ENCODE results near the gene SNX6. TPM values are rescaled to one million over a fixed set of nuclear protein-coding genes. Genes with fewer than 3 reads are reported as not detected.
"Not testable (repeated sequence)": the region's sequence is repeated elsewhere in the genome, so short reads cannot be mapped to it uniquely, and the experiment has no call there.

SNX6 gene
- total and polyA plus RNA-seq, 9 donors: 61.6 to 89.8 (median 71.6) TPM

DNA sequence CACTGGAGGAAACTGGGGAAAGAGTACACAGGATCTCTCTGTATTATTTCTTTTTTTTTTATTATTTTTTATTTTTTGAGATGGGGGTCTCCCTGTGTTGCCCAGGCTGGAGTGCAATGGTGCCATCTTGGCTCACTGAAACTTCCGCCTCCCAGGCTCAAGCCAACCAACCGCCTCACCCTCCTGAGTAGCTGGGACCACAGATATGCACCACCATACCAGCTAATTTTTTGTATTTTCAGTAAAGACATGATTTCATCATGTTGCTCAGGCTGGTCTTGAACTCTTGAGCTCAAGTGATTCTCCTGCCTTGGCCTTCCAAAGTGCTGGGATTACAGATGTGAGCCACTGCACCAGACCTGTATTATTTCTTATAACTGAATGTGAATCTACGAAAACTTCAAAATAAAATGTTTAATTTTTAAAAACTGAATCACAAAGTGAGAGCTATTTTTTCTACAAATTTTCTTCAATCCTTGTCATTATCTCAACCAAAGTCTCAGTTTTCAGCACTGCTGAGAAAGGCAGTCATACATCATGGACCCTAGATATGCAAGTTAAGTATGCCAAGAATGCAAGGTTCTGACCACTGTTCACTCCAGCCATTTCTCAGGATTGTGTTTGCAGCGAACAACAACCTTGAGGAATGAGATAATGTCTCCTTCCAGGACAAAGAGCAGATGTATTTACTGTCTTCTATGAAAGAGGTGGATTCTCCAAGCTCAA is 92.8 kb downstream of the SNX6 start:
- no peak overlapping the region for H3K27ac ChIP-seq (ENCODE audit: low read length)
- H3K9me3 ChIP-seq (replicated peaks; ENCODE audit: control insufficient read depth, low read depth, low read length): no peaks in the 10 kb centered on the region
- no peak overlapping the region for H3K4me3 ChIP-seq (ENCODE audit: low read length)
- H3K36me3 ChIP-seq (ENCODE audit: control insufficient read depth, insufficient read depth, low read length): peaks cover 32% of the 10 kb centered on the region
- no peaks in the 10 kb centered on the region for H3K27me3 ChIP-seq (ENCODE audit: control insufficient read depth, insufficient read depth, low read length)
- H3K4me1 ChIP-seq (ENCODE audit: control insufficient read depth, insufficient read depth, low read length): peaks cover 11% of the 10 kb centered on the region
- WGBS (ENCODE audit: insufficient coverage): no CpG with 5 or more reads among the region's 4 CpGs
- no peak for DNase-seq

DNA sequence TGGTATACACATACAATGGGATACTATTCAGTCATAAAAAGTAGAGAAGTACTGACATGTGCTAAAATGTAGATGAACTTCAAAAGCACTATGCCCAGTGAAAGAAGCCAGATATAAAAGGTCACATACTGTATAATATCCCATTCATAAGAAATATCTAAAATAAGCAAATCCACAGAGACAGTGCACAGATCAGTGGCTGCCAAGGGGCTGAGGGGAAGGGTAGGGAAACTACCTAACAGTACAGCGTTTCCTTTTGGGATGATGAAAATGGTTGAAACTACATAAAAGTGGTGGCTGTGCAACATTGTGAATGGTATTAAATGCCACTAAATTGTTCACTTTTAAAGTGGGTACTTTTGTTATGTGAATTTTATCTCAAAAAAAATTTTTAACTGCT is 102.4 kb downstream of the SNX6 start:
- Histone ChIP-seq H3K27me3 (ENCODE audit: control insufficient read depth, insufficient read depth, low read length) (no peaks in the 10 kb centered on the region), H3K36me3 (ENCODE audit: control insufficient read depth, insufficient read depth, low read length) (peaks cover 70% of the 10 kb centered on the region), H3K4me3 (ENCODE audit: low read length) (no peak overlapping the region), H3K27ac (ENCODE audit: low read length) (no peak overlapping the region), H3K4me1 (ENCODE audit: control insufficient read depth, insufficient read depth, low read length) (no peaks in the 10 kb centered on the region), H3K9me3 (replicated peaks; ENCODE audit: control insufficient read depth, low read depth, low read length) (no peaks in the 10 kb centered on the region)
- whole genome bisulfite sequencing (ENCODE audit: insufficient coverage): no CpG with 5 or more reads among the region's 1 CpG
- DNase-seq: no peak

- H3K4me3 ChIP-seq (ENCODE audit: low read length); DNase-seq; H3K27me3 ChIP-seq (ENCODE audit: control insufficient read depth, insufficient read depth, low read length); H3K9me3 ChIP-seq (replicated peaks; ENCODE audit: control insufficient read depth, low read depth, low read length); H3K4me1 ChIP-seq (ENCODE audit: control insufficient read depth, insufficient read depth, low read length); H3K27ac ChIP-seq (ENCODE audit: low read length): not testable (repeated sequence)
- H3K36me3 ChIP-seq (ENCODE audit: control insufficient read depth, insufficient read depth, low read length): peaks cover 64% of the 10 kb centered on the region
- WGBS (ENCODE audit: insufficient coverage): 96% methylated on average over 4 of the region's 8 CpGs
These were observed 105.7 kb downstream of the SNX6 start for GRCh38 chr14:34524216-34524615.

DNA sequence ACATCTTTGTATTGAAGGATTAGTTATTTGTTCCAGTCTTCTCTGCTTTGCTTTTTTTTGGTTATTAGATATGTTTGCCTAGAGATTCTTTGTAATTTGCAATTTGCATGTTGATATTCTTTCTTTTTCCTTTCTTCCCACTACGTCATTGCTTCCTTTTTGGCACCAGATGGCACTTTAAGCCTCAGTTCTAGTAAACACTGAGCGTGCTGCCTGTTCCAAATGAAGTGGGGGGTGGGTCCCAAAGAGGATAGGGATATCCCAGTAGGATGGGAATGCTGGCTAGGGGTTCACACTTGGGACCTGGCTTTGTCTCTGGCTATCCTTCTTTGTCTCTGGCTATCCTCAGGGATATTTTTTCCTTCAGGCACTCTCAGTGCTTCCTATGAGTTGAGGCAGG is 107.5 kb downstream of the SNX6 start:
- 100% methylated on average over 1 of the region's 2 CpGs for WGBS (ENCODE audit: insufficient coverage)
- H3K9me3 ChIP-seq (replicated peaks; ENCODE audit: control insufficient read depth, low read depth, low read length): no peaks in the 10 kb centered on the region
- DNase-seq: no peak
- H3K27me3 ChIP-seq (ENCODE audit: control insufficient read depth, insufficient read depth, low read length): no peaks in the 10 kb centered on the region
- H3K4me3 ChIP-seq (ENCODE audit: low read length): no peak overlapping the region
- peaks cover 66% of the 10 kb centered on the region for H3K36me3 ChIP-seq (ENCODE audit: control insufficient read depth, insufficient read depth, low read length)
- H3K4me1 ChIP-seq (ENCODE audit: control insufficient read depth, insufficient read depth, low read length): no peaks in the 10 kb centered on the region
- no peak overlapping the region for H3K27ac ChIP-seq (ENCODE audit: low read length)

DNA sequence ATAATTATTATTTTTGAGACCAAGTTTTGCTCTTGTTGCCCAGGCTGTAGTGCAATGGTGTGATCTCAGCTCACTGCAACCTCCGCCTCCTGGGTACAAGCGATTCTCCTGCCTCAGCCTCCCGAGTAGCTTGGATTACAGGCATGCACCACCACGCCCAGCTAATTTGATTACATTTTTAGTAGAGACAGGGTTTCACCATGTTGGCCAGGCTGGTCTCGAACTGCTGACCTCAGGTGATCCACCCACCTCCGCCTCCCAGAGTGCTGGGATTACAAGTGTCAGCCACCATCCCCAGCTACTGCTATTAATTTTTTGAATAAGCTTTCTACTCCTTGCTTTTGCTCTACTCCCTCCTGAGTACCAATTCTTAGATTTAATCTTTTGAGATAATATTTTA is 108.9 kb downstream of the SNX6 start:
- not testable (repeated sequence) for H3K4me3 ChIP-seq (ENCODE audit: low read length); DNase-seq; H3K27ac ChIP-seq (ENCODE audit: low read length); H3K27me3 ChIP-seq (ENCODE audit: control insufficient read depth, insufficient read depth, low read length); H3K4me1 ChIP-seq (ENCODE audit: control insufficient read depth, insufficient read depth, low read length); H3K9me3 ChIP-seq (replicated peaks; ENCODE audit: control insufficient read depth, low read depth, low read length)
- 92% methylated on average over 5 of the region's 6 CpGs for WGBS (ENCODE audit: insufficient coverage)
- peaks cover 57% of the 10 kb centered on the region for H3K36me3 ChIP-seq (ENCODE audit: control insufficient read depth, insufficient read depth, low read length)

DNA sequence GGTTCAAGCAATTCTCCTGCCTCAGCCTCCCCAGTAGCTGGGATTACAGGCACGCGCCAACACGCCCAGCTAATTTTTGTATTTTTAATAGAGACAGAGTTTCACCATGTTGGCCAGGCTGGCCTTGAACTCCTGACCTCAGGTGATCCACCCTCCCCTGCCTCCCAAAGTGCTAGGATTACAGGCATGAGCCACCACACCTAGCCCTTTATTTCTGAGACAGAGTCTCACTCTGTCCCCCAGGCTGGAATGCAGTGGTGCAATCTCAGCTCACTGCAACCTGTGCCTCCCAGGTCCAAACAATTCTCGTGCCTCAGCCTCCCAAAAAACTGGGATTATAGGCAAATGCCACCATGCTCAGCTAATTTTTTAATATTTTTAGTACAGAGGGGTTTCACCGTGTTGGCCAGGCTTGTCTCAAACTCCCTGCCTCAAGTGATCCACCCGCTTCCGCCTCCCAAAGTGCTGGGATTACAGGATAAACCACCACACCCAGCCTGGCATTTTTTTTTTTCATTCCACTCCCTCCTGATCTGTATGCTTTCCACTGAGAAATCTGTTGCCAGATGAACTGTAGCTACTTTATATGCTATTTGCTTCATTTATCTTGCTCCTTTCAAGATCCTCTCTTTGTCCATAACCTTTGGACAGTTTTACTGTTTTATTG is 109.5 kb downstream of the SNX6 start:
- DNase-seq; H3K27ac ChIP-seq (ENCODE audit: low read length); H3K27me3 ChIP-seq (ENCODE audit: control insufficient read depth, insufficient read depth, low read length); H3K4me3 ChIP-seq (ENCODE audit: low read length); H3K4me1 ChIP-seq (ENCODE audit: control insufficient read depth, insufficient read depth, low read length); H3K9me3 ChIP-seq (replicated peaks; ENCODE audit: control insufficient read depth, low read depth, low read length): not testable (repeated sequence)
- peaks cover 57% of the 10 kb centered on the region for H3K36me3 ChIP-seq (ENCODE audit: control insufficient read depth, insufficient read depth, low read length)
- 87% methylated on average over 3 of the region's 7 CpGs for WGBS (ENCODE audit: insufficient coverage)

Other genes starting within 250 kb of the SNX6 start
- gene SPTSSA, start 167.9 kb downstream of the SNX6 start, total RNA-seq: 5.1 TPM
- gene SPTSSA, start 167.9 kb downstream of the SNX6 start, polyA plus RNA-seq (ENCODE audit: insufficient read depth in 1 of 8, insufficient read length in 8 of 8, low replicate concordance in 1 of 8): 10 to 100 TPM; 19.8 to 32.0 (median 22.0) TPM
- gene EAPP, start 90.4 kb downstream of the SNX6 start, total RNA-seq: 43.6 TPM
- 10 to 100 TPM; 27.5 to 37.4 (median 31.0) TPM for gene EAPP, start 90.4 kb downstream of the SNX6 start, polyA plus RNA-seq (ENCODE audit: insufficient read depth in 1 of 8, insufficient read length in 8 of 8, low replicate concordance in 1 of 8)
- gene CFL2, start 84.4 kb upstream of the SNX6 start, total RNA-seq: 573 TPM
- 100 to 1,000 TPM; 502 to 697 (median 593) TPM for gene CFL2, start 84.4 kb upstream of the SNX6 start, polyA plus RNA-seq (ENCODE audit: insufficient read depth in 1 of 8, insufficient read length in 8 of 8, low replicate concordance in 1 of 8)
- 14.7 TPM for gene BAZ1A, start 245.2 kb upstream of the SNX6 start, total RNA-seq
- gene BAZ1A, start 245.2 kb upstream of the SNX6 start, polyA plus RNA-seq (ENCODE audit: insufficient read depth in 1 of 8, insufficient read length in 8 of 8, low replicate concordance in 1 of 8): 10 to 100 TPM; 15.7 to 27.8 (median 19.3) TPM